MM.1S (cell line): ENCODE results near the gene SPATS1.
A peak's percentile ranks its signal among the peaks of the same experiment; 100 is the strongest.

Experiments used
- DNase-seq: peaks from one replicate; pipeline ENCODE4 v3.0.0-alpha.2; 2015
- H2AFZ ChIP-seq: fragments of 300-600 bp; sonication (generic); 2 replicates; pipeline ENCODE4 v1.6.0; 2016; ENCODE audit warnings: antibody characterized with exemption, low read length
- H3F3A ChIP-seq: fragments of 300-600 bp; sonication (generic); 2 replicates; pipeline ENCODE4 v1.6.1; 2016; ENCODE audit warnings: mild to moderate bottlenecking, antibody characterized with exemption, low read length, moderate library complexity, mixed read lengths; ENCODE audit not compliant: insufficient read depth
- H3K27ac ChIP-seq: fragments of 300-600 bp; sonication (generic); 2 replicates; pipeline ENCODE4 v1.5.1; 2016; ENCODE audit warnings: mild to moderate bottlenecking, low read length
- H3K27me3 ChIP-seq: fragments of 300-600 bp; sonication (generic); replicated peaks from 2 replicates; pipeline ENCODE4 v1.6.0; 2016; ENCODE audit warnings: low read length; ENCODE audit not compliant: insufficient read depth
- H3K36me3 ChIP-seq: fragments of 300-600 bp; sonication (generic); replicated peaks from 2 replicates; pipeline ENCODE4 v1.6.1; 2016; ENCODE audit warnings: mild to moderate bottlenecking, low read length, mixed read lengths; ENCODE audit not compliant: insufficient read depth
- H3K4me1 ChIP-seq: fragments of 300-600 bp; sonication (generic); 2 replicates; pipeline ENCODE4 v1.6.1; 2016; ENCODE audit warnings: low read length, mixed read lengths
- H3K4me2 ChIP-seq: fragments of 300-600 bp; sonication (generic); 2 replicates; pipeline ENCODE4 v1.6.0; 2016; ENCODE audit warnings: low read depth, low read length
- H3K4me3 ChIP-seq: fragments of 300-600 bp; sonication (generic); 2 replicates; pipeline ENCODE4 v1.5.1; 2016; ENCODE audit warnings: low read length, mixed read lengths
- H3K79me2 ChIP-seq: fragments of 300-600 bp; sonication (generic); 2 replicates; pipeline ENCODE4 v1.6.1; 2016; ENCODE audit warnings: mixed run types, low read length, mixed read lengths
- H3K9ac ChIP-seq: fragments of 300-600 bp; sonication (generic); 2 replicates; pipeline ENCODE4 v1.6.1; 2016; ENCODE audit warnings: low read length, mixed read lengths
- H3K9me2 ChIP-seq: fragments of 300-600 bp; sonication (generic); replicated peaks from 2 replicates; pipeline ENCODE4 v1.6.1; 2016; ENCODE audit warnings: mild to moderate bottlenecking, low read length, mixed read lengths; ENCODE audit not compliant: insufficient read depth
- H3K9me3 ChIP-seq: fragments of 300-600 bp; sonication (generic); replicated peaks from 2 replicates; pipeline ENCODE4 v1.6.1; 2016; ENCODE audit warnings: mild to moderate bottlenecking, low read length, mixed read lengths; ENCODE audit not compliant: insufficient read depth
- H4K20me1 ChIP-seq: fragments of 300-600 bp; sonication (generic); 2 replicates; pipeline ENCODE4 v1.6.1; 2016; ENCODE audit warnings: mild to moderate bottlenecking, low read length, moderate library complexity, mixed read lengths; ENCODE audit not compliant: insufficient read depth
- EZH2 ChIP-seq: fragments of 300-600 bp; sonication (generic); optimal IDR thresholded peaks from 2 replicates; pipeline ENCODE3; 2017; ENCODE audit warnings: low read depth, mild to moderate bottlenecking, antibody characterized with exemption, low read length, mixed read lengths
- EZH2phosphoT487 ChIP-seq: fragments of 300-600 bp; sonication (generic); IDR thresholded peaks from 2 replicates; pipeline ENCODE4 v1.6.1; 2018; ENCODE audit warnings: antibody characterized with exemption, low read length
- TF ChIP-seq, protein P1 (sequence below): fragments of 300-600 bp; sonication (generic); IDR thresholded peaks from 2 replicates; pipeline ENCODE4 v1.5.1; 2016; ENCODE audit warnings: antibody characterized with exemption, low read length, mixed read lengths

The SPATS1 gene

DNA sequence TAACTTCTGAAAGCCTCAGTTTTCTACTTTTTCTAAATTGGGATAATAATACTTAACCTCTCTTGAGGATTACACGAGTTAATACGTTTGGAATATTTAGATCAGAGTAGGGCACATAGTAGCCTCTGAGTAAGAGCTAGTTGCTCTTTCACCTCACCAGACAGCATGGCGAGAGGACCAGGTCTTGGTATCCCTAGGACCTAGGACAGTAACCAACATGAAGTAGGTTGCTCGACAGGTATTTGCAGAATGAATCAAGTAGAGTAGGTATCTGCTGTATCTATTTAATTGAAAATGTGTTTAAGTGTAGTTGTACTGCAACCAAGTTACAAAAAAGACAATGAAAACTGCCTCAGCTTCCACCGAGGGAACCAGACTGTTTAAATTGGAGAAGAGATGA lies 46.4 kb downstream of the SPATS1 start:
- no peak overlapping the region for H3K9ac ChIP-seq
- peaks cover 52% of the 10 kb centered on the region for H3K79me2 ChIP-seq
- peaks cover under 1% of the 10 kb centered on the region; the same call in 1 of the 2 replicates for H3K36me3 ChIP-seq

GRCh38 chr6:44390158-44390683 lies 47.8 kb downstream of the SPATS1 start:
- Histone ChIP-seq H3K9me2 (no peaks in the 10 kb centered on the region), H3K4me3 (no peak overlapping the region), H3K79me2 (peaks cover 62% of the 10 kb centered on the region), H3K4me2 (no peak overlapping the region), H3K9me3 (no peaks in the 10 kb centered on the region), H3K9ac (no peak overlapping the region), H4K20me1 (peaks cover 13% of the 10 kb centered on the region; the same call in 1 of the 2 replicates), H3K4me1 (peaks cover 22% of the 10 kb centered on the region), H3K27ac (no peak overlapping the region), H2AFZ (no peak overlapping the region), H3K27me3 (no peaks in the 10 kb centered on the region), H3F3A (peaks cover 5% of the 10 kb centered on the region; the same call in 1 of the 2 replicates), H3K36me3 (peaks cover 10% of the 10 kb centered on the region; the same call in 1 of the 2 replicates)
- DNase-seq, result no peak
- TF ChIP-seq EZH2 (no peak), EZH2phosphoT487 (no peak)
- TF ChIP-seq, protein P1, sequence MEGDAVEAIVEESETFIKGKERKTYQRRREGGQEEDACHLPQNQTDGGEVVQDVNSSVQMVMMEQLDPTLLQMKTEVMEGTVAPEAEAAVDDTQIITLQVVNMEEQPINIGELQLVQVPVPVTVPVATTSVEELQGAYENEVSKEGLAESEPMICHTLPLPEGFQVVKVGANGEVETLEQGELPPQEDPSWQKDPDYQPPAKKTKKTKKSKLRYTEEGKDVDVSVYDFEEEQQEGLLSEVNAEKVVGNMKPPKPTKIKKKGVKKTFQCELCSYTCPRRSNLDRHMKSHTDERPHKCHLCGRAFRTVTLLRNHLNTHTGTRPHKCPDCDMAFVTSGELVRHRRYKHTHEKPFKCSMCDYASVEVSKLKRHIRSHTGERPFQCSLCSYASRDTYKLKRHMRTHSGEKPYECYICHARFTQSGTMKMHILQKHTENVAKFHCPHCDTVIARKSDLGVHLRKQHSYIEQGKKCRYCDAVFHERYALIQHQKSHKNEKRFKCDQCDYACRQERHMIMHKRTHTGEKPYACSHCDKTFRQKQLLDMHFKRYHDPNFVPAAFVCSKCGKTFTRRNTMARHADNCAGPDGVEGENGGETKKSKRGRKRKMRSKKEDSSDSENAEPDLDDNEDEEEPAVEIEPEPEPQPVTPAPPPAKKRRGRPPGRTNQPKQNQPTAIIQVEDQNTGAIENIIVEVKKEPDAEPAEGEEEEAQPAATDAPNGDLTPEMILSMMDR, result no peak

More for the DNA sequence above, 46.4 kb downstream of the SPATS1 start:
- DNase-seq, result no peak
- peak overlapping the region; percentile 93 for H3K4me3 ChIP-seq
- peaks cover 13% of the 10 kb centered on the region; the same call in 1 of the 2 replicates for H4K20me1 ChIP-seq
- H3K4me2 ChIP-seq, result peak overlapping the region; percentile 71
- H3K27ac ChIP-seq, result no peak overlapping the region
- H2AFZ ChIP-seq, result no peak overlapping the region
- TF ChIP-seq, protein P1, result no peak
- TF ChIP-seq EZH2 (no peak), EZH2phosphoT487 (no peak)
- no peaks in the 10 kb centered on the region for H3K9me2 ChIP-seq
- H3K4me1 ChIP-seq, result peaks cover 22% of the 10 kb centered on the region
- no peaks in the 10 kb centered on the region for H3K9me3 ChIP-seq
- no peaks in the 10 kb centered on the region for H3K27me3 ChIP-seq
- H3F3A ChIP-seq, result peaks cover 5% of the 10 kb centered on the region; the same call in 1 of the 2 replicates
